ENCODE data around the gene CCDC175.
A peak's percentile ranks its signal among the peaks of the same experiment; 100 is the strongest.

Gene CCDC175

DNA sequence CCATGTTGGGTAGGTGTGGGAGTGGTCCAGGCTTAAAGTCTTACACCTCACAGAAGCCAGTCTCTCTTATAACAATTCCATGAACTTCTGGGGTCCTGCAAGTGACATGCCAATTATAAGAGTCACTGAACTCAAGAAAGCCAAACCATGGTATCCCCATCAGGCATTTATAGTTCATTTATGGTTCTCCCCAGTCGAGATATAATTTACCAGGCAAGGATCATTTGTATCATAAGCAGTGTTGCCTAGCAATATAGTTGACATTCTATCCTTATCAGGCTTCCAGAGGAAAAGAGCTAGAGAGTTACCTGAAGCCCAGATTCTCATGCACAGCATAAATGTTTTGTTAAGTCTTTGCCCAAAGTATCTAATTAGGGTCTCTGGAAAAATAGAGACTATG lies 84.2 kb downstream of the CCDC175 start:
- H3K9ac ChIP-seq (ENCODE audit: low read length), result no peak overlapping the region
- no peak overlapping the region for H3K4me3 ChIP-seq (ENCODE audit: low read length)
- H3K27ac ChIP-seq (ENCODE audit: low read depth, low read length), result no peak overlapping the region
- no peaks in the 10 kb centered on the region for H3K27me3 ChIP-seq (ENCODE audit: control insufficient read depth, insufficient read depth, low read length)
- H3K36me3 ChIP-seq (ENCODE audit: control insufficient read depth, insufficient read depth, low read length), result peaks cover 25% of the 10 kb centered on the region
- H3K4me1 ChIP-seq (ENCODE audit: control insufficient read depth, insufficient read depth, low read length), result no peaks in the 10 kb centered on the region

DNA sequence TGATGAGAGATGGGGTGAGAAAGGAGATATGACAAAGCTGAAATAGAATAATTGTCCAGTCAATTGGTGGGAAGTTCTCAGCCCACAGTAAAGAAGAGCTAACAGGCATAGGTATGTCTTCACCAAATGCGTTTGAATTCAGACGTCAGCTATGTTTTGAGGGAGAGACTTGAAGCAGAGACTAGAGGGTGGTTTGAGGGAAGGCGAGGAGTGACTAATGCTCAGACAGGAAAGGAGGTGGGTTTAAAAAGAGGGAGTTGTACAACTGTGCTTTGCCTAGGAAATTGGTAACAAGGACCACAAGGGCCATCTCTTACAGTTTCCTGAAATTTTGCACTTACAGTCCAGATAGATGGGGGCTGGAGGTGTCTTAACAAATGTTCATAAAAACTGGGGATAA lies 85.9 kb downstream of the CCDC175 start:
- Histone ChIP-seq H3K27ac (ENCODE audit: low read depth, low read length) (no peak overlapping the region), H3K4me3 (ENCODE audit: low read length) (no peak overlapping the region), H3K36me3 (ENCODE audit: control insufficient read depth, insufficient read depth, low read length) (peaks cover 25% of the 10 kb centered on the region), H3K9ac (ENCODE audit: low read length) (no peak overlapping the region), H3K4me1 (ENCODE audit: control insufficient read depth, insufficient read depth, low read length) (no peaks in the 10 kb centered on the region), H3K27me3 (ENCODE audit: control insufficient read depth, insufficient read depth, low read length) (no peaks in the 10 kb centered on the region)

DNA sequence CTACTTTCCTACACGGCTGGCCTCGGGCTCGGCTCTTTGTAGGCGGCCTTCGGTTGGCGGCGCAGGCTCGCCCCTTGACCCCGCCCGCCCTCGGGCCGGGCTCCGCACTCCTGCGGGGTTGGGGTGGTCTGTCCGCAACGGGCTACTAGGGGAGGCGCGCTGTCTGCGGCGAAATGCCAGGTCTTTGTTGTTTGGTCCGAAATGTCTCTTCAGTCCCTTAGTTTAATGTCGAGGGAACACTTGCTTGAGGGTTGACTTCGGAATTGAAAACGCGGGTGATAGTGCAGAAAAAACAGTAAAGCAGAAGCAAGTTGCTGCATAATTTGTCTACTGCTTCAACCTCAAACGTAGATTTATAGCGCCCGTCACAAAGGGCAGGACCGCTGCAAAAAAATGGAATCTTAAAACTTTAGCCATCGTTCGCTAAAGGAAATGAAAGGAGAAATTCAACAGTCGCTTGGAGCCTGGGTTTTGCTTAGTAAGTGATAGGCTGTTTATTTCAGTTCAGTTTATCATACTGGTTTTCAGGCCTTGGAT lies 91.9 kb downstream of the CCDC175 start:
- peak overlapping the region; percentile 82 for H3K4me3 ChIP-seq (ENCODE audit: low read length)
- peaks cover 10% of the 10 kb centered on the region for H3K4me1 ChIP-seq (ENCODE audit: control insufficient read depth, insufficient read depth, low read length)
- H3K27me3 ChIP-seq (ENCODE audit: control insufficient read depth, insufficient read depth, low read length), result no peaks in the 10 kb centered on the region
- peaks cover 11% of the 10 kb centered on the region for H3K36me3 ChIP-seq (ENCODE audit: control insufficient read depth, insufficient read depth, low read length)
- peak overlapping the region; percentile 52 for H3K9ac ChIP-seq (ENCODE audit: low read length)
- peak overlapping the region; percentile 91 for H3K27ac ChIP-seq (ENCODE audit: low read depth, low read length)

DNA sequence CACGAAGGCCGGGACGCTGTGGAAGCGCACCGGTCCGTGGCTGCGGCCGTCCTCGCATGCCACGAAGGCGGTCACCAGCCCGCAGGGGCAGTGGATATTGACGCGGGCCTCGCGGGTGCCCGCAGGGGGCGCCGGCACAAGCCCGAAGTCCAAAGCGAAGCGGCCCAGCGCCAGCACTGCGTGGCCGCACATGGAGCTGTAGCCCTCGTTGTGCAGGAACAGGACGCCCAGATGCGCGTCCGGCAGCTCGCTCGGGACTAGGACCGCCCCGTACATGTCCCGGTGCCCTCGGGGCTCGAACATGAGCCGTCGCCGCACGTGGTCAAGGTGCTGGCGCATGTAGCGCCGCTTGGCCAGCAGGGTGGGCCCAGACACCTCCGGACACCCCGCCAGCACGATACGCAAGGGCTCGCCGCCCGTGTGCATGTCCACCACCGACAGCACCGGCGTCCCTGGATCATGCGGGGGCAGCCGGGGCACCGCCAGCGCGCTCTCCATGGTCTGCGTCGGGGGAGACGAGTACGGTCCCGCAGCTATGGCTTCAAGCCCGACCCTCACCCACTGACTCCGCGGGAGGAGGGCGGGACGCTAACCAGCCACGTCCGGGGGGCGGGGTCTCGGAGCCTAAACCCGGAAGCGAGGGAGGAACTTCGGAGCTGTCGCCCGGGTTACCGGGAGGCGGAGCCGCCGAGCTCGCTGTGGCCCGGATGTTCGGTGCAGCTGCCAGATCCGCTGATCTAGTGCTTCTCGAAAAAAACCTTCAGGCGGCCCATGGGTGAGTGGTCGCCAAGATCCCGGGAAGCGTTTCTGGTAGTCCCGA lies 92.6 kb downstream of the CCDC175 start, which contains the start of the genes JKAMP and L3HYPDH:
Gene JKAMP (plus strand): TSS at position 699 of the 820 bp plus-strand sequence. CDS start 73 bp downstream, at position 772.
Gene L3HYPDH (minus strand): TSS at position 590 of the 820 bp plus-strand sequence. CDS start 92 bp downstream, at position 498.
- H3K27ac ChIP-seq (ENCODE audit: low read depth, low read length), result peak within 1 kb of the TSS; percentile 91
- no peaks in the 10 kb centered on the region for H3K27me3 ChIP-seq (ENCODE audit: control insufficient read depth, insufficient read depth, low read length)
- peaks cover 10% of the 10 kb centered on the region for H3K4me1 ChIP-seq (ENCODE audit: control insufficient read depth, insufficient read depth, low read length)
- H3K36me3 ChIP-seq (ENCODE audit: control insufficient read depth, insufficient read depth, low read length), result peaks cover 7% of the 10 kb centered on the region
- peak within 1 kb of the TSS; percentile 82 for H3K4me3 ChIP-seq (ENCODE audit: low read length)
- peak within 1 kb of the TSS; percentile 52 for H3K9ac ChIP-seq (ENCODE audit: low read length)

DNA sequence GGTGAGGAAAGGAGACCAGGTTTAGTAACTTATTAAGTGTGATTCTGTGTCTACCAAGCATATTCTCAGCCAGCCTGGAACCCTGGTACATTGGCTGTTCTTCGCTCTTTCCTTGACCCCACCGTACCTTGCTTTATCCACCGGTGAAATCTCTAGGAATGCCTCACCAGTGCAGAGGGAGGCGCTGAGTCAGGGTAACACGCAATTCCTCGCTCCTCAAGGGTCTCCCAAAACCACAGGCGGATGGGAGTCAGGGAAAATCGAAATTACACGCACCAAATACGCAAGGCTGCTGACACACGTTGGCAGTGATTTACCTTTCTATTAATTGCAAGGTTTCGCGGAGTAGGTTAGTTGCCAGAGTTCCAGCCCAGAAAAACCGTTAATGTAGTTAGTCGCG lies 93.2 kb downstream of the CCDC175 start:
- peak overlapping the region; percentile 28 for H3K9ac ChIP-seq (ENCODE audit: low read length)
- H3K4me1 ChIP-seq (ENCODE audit: control insufficient read depth, insufficient read depth, low read length), result peaks cover 10% of the 10 kb centered on the region
- H3K27me3 ChIP-seq (ENCODE audit: control insufficient read depth, insufficient read depth, low read length), result no peaks in the 10 kb centered on the region
- peaks cover 4% of the 10 kb centered on the region for H3K36me3 ChIP-seq (ENCODE audit: control insufficient read depth, insufficient read depth, low read length)
- H3K4me3 ChIP-seq (ENCODE audit: low read length), result peak overlapping the region; percentile 82
- peak overlapping the region; percentile 91 for H3K27ac ChIP-seq (ENCODE audit: low read depth, low read length)

DNA sequence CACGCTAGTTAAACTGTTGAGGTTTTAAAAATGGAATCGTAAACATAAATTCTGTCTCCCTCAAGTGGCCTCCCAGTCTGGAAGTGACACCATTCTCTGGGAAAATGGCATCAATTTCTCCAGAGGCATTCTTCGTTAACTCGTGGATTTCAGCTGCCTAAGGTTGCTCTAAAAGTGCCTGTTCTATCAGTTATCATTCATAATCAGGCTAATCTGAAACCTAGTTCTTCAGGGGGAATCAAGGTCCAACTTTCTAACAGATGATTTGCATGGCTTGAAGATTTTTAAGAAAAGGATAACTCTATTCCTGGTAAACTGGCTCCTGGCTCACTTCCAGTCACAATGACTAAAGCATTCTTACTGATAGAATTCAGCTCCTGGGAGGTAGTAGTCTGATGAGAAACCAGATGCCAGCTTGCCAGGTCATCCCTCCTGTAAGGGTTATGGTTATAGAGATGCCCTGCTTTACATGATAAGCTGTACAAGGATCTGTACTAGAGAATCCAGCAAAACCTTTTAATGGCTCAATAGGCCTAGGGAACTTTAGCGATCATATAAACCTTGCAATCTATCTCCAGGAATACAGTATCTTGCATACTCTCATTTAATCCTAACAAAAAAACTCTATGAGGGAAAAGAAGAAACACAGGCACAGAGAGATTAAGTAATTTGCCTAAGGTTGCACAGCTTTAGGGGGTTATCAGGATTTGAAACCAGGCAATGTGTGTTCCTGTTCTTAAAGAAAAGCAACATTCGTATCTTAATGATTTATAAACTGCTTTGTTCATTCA lies 93.9 kb downstream of the CCDC175 start:
- Histone ChIP-seq H3K36me3 (ENCODE audit: control insufficient read depth, insufficient read depth, low read length) (peaks cover 2% of the 10 kb centered on the region), H3K27ac (ENCODE audit: low read depth, low read length) (peak overlapping the region; percentile 91), H3K4me1 (ENCODE audit: control insufficient read depth, insufficient read depth, low read length) (peaks cover 10% of the 10 kb centered on the region)

DNA sequence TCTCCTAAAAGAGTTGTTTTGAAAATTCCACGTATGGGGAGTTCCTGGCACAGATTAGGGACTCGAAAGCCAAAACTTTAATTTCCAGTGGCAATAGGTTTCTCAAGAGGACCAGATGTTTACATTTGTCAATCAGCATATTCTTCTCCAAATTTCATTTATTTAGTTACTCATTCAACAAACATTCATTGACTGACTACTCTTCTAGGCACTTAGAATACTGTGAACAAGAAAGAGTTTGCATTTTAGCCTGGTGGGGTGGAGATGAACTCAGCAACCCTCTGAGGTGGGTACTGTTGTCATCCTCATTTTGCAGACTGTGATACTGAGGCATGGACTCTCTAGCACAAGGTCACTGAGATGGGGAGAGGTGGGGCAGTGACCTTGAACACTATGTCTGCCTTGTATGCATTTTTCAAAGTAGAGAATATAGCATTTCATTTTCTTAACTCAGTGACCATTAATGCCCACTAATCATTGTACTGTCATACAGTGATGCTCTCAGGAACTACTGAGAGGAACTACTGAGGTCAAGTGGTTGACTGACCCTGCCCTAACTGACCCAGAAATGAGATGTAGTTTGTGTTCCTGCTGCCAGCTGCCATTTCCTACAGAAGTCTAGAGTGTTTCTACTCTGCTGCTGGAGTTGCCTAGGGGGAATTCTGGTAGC lies 94.6 kb downstream of the CCDC175 start:
- peak overlapping the region; percentile 7 for H3K4me3 ChIP-seq (ENCODE audit: low read length)
- H3K36me3 ChIP-seq (ENCODE audit: control insufficient read depth, insufficient read depth, low read length), result no peaks in the 10 kb centered on the region
- H3K4me1 ChIP-seq (ENCODE audit: control insufficient read depth, insufficient read depth, low read length), result peaks cover 10% of the 10 kb centered on the region
- H3K27me3 ChIP-seq (ENCODE audit: control insufficient read depth, insufficient read depth, low read length), result no peaks in the 10 kb centered on the region
- H3K27ac ChIP-seq (ENCODE audit: low read depth, low read length), result peak overlapping the region; percentile 91
- no peak overlapping the region for H3K9ac ChIP-seq (ENCODE audit: low read length)

More for the DNA sequence above, 93.9 kb downstream of the CCDC175 start:
- Histone ChIP-seq H3K9ac (ENCODE audit: low read length) (no peak overlapping the region), H3K27me3 (ENCODE audit: control insufficient read depth, insufficient read depth, low read length) (no peaks in the 10 kb centered on the region), H3K4me3 (ENCODE audit: low read length) (peak overlapping the region; percentile 82)

DNA sequence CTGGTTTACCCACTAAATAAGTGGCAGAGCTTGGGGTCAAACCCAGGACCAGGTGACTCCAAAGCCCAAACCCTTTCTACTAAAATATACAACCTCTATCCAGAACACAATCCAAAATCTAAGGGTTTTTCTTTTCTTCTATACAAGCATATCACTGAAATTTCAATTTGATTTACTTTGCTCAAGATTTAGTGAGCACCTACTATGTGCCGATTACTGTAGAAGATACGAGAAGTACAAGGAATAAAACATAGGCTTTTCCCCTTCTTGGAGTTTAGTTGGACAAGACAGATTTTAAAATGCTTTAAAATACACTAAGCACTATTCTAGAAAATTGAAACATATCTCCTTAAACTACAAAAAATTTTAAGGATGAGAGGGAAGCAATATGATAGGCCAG lies 95.2 kb downstream of the CCDC175 start:
- Histone ChIP-seq H3K9ac (ENCODE audit: low read length) (no peak overlapping the region), H3K4me3 (ENCODE audit: low read length) (no peak overlapping the region), H3K4me1 (ENCODE audit: control insufficient read depth, insufficient read depth, low read length) (peaks cover 10% of the 10 kb centered on the region), H3K27me3 (ENCODE audit: control insufficient read depth, insufficient read depth, low read length) (no peaks in the 10 kb centered on the region), H3K27ac (ENCODE audit: low read depth, low read length) (no peak overlapping the region), H3K36me3 (ENCODE audit: control insufficient read depth, insufficient read depth, low read length) (no peaks in the 10 kb centered on the region)

DNA sequence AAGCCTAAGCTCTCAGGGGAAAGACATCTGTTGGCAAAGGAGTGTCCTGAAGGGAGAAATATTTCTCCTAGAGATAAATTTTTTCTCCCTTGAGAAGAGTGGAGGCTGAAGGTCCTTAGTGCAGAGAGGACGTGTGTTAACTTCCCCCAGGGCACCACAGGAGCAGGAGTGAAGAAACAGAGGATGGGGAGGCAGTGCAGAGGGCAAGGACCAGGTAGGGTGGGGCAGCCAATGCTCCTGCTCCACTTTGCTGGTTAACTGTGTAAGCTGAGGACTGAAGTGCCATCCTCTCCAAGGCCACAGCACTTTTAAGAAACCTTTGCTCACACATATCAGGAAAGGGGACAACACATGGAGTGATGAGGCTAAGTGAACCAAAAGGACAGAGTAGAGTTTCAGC lies 96.4 kb downstream of the CCDC175 start:
- no peaks in the 10 kb centered on the region for H3K27me3 ChIP-seq (ENCODE audit: control insufficient read depth, insufficient read depth, low read length)
- H3K27ac ChIP-seq (ENCODE audit: low read depth, low read length), result no peak overlapping the region
- H3K4me1 ChIP-seq (ENCODE audit: control insufficient read depth, insufficient read depth, low read length), result peaks cover 10% of the 10 kb centered on the region
- no peak overlapping the region for H3K4me3 ChIP-seq (ENCODE audit: low read length)
- no peak overlapping the region for H3K9ac ChIP-seq (ENCODE audit: low read length)
- no peaks in the 10 kb centered on the region for H3K36me3 ChIP-seq (ENCODE audit: control insufficient read depth, insufficient read depth, low read length)

DNA sequence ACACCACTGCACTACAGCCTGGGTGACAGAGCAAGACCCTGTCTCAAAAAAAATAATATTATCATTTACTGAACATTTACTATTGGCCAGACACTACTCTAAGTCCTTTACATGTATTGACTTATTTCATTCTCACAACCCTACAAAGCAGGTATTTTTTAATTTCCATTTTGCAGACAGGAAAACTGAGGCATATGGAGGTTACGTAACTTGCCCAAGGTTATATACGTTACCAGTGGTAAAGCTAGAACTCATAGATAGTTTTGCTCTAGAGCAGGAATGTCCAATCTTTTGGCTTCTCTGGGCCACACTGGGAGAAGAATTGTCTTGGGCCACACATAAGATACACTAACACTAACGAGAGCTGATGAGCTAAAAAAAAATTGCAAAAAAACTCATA lies 98.1 kb downstream of the CCDC175 start:
- Histone ChIP-seq H3K36me3 (ENCODE audit: control insufficient read depth, insufficient read depth, low read length) (peaks cover 5% of the 10 kb centered on the region), H3K27ac (ENCODE audit: low read depth, low read length) (no peak overlapping the region), H3K9ac (ENCODE audit: low read length) (no peak overlapping the region), H3K4me1 (ENCODE audit: control insufficient read depth, insufficient read depth, low read length) (peaks cover 10% of the 10 kb centered on the region), H3K4me3 (ENCODE audit: low read length) (no peak overlapping the region), H3K27me3 (ENCODE audit: control insufficient read depth, insufficient read depth, low read length) (no peaks in the 10 kb centered on the region)

DNA sequence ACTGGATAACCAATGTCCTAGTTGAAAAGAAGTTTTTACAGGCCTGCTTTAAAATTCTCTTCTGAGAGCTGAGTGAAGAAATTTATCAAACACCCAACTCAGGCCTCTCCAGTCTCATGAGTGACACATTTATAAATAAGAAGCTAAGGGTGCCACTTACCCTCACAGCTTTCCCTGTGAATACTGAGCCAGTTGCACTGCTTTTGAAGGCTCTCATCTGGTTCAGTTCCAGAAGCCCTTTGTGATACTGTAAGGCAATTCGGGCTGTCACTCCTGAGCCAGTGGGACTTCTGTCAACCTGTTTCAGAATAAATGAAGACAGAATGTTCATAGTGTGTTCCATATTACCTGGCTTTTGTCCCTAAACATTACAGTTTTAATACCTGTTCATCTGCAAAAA lies 100.9 kb downstream of the CCDC175 start:
- Histone ChIP-seq H3K36me3 (ENCODE audit: control insufficient read depth, insufficient read depth, low read length) (peaks cover 8% of the 10 kb centered on the region), H3K4me3 (ENCODE audit: low read length) (no peak overlapping the region), H3K4me1 (ENCODE audit: control insufficient read depth, insufficient read depth, low read length) (no peaks in the 10 kb centered on the region), H3K9ac (ENCODE audit: low read length) (no peak overlapping the region), H3K27me3 (ENCODE audit: control insufficient read depth, insufficient read depth, low read length) (no peaks in the 10 kb centered on the region), H3K27ac (ENCODE audit: low read depth, low read length) (no peak overlapping the region)

DNA sequence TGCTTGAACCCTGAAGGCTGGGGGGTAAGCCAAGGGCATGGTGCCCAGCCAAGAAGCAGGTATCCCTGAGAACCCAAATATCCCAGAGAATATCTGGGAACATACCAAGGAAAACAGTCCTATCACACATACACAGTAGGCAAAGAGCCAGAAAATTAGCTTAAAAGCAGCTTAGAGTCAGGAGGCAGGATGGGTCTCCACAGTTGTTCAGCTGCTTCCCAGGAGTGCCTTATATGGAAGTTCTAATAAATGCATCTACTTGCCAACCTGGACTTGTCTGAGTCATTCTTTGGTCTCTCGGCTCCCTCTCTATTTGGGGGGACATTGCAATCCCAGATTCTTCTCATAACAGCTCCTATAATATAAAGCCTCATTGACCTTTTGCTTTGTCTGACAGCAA lies 102.4 kb downstream of the CCDC175 start:
- no peak overlapping the region for H3K27ac ChIP-seq (ENCODE audit: low read depth, low read length)

More for the DNA sequence above, 102.4 kb downstream of the CCDC175 start:
- no peak overlapping the region for H3K4me3 ChIP-seq (ENCODE audit: low read length)
- peaks cover 8% of the 10 kb centered on the region for H3K36me3 ChIP-seq (ENCODE audit: control insufficient read depth, insufficient read depth, low read length)
- H3K27me3 ChIP-seq (ENCODE audit: control insufficient read depth, insufficient read depth, low read length), result no peaks in the 10 kb centered on the region
- H3K9ac ChIP-seq (ENCODE audit: low read length), result no peak overlapping the region
- no peaks in the 10 kb centered on the region for H3K4me1 ChIP-seq (ENCODE audit: control insufficient read depth, insufficient read depth, low read length)
